GM23338 (cell line): Measurements from ENCODE around the gene DCAF5.

ENCODE experiments used
- CTCF ChIP-seq, 2 experiments: fragments of 200-600 bp in 1 of 2; sonication (generic) in 1 of 2; conservative IDR thresholded peaks; 2 replicates each; pipeline versions ENCODE4 v1.5.1 to v1.6.1; 2016 to 2017; ENCODE audit warnings: antibody characterized with exemption in 2 of 2, low read depth in 2 of 2, mild to moderate bottlenecking in 2 of 2, moderate library complexity in 1 of 2
- ETS1 ChIP-seq: IDR thresholded peaks from 2 replicates; pipeline ENCODE4 v1.6.1; 2016; ENCODE audit warnings: antibody characterized with exemption
- EZH2 ChIP-seq: fragments of 200-600 bp; sonication (generic); IDR thresholded peaks from one replicate; pipeline ENCODE4 v1.8.0; 2017; ENCODE audit warnings: antibody characterized with exemption, mild to moderate bottlenecking, low read depth; ENCODE audit not compliant: unreplicated experiment
- EZH2phosphoT487 ChIP-seq: fragments of 200-600 bp; sonication (generic); IDR thresholded peaks from one replicate; pipeline ENCODE4 v1.8.1; 2018; ENCODE audit warnings: antibody characterized with exemption; ENCODE audit not compliant: unreplicated experiment
- JUNB ChIP-seq: IDR thresholded peaks from one replicate; pipeline ENCODE4 v1.6.1; 2016; ENCODE audit warnings: antibody characterized with exemption; ENCODE audit not compliant: unreplicated experiment
- POLR2AphosphoS5 ChIP-seq: IDR thresholded peaks from 2 replicates; pipeline ENCODE4 v1.6.1; 2016; ENCODE audit warnings: antibody characterized with exemption, low read depth
- REST ChIP-seq: IDR thresholded peaks from one replicate; pipeline ENCODE4 v1.6.1; 2018; ENCODE audit warnings: antibody characterized with exemption; ENCODE audit not compliant: unreplicated experiment
- STAT1 ChIP-seq: IDR thresholded peaks from one replicate; pipeline ENCODE4 v1.6.1; 2016; ENCODE audit warnings: antibody characterized with exemption; ENCODE audit not compliant: unreplicated experiment
- ZNF331 ChIP-seq: fragments of 250-450 bp; sonication (Bioruptor Pico); IDR thresholded peaks from 2 replicates; pipeline ENCODE4 v1.5.0; 2020; ENCODE audit warnings: low read depth, mild to moderate bottlenecking, moderate library complexity

GRCh38 chr14:69170839-69171238 is 17.9 kb upstream of the DCAF5 start:
- TF ChIP-seq REST (no peak), CTCF (conservative IDR thresholded peaks at IDR 0.05; ENCODE audit: low read depth in 2 of 2) (no peak), POLR2AphosphoS5 (no peak), EZH2 (no peak), EZH2phosphoT487 (no peak), ETS1 (no peak), JUNB (no peak), ZNF331 (CRISPR knock-in tag) (no peak), STAT1 (no peak)
